Measurements from ENCODE around the gene GPR3.

- no peak for TF ChIP-seq CTCF (IDR thresholded peaks at IDR 0.05)
- no peak for TF ChIP-seq POLR2A (IDR thresholded peaks at IDR 0.05)
These were observed 34.9 kb downstream of the GPR3 start for GRCh38 chr1:27427329-27427728.
